B cell (primary cell): ENCODE data around the gene NPR3.
"Not testable (repeated sequence)": the region's sequence is repeated elsewhere in the genome, so short reads cannot be mapped to it uniquely, and the experiment has no call there.

Source experiments
- EZH2 ChIP-seq: IDR thresholded peaks from 2 replicates; pipeline ENCODE4 v1.6.1; 2012; ENCODE audit warnings: borderline replicate concordance, low read depth, mild to moderate bottlenecking, moderate library complexity, low read length; ENCODE audit not compliant: insufficient read depth, poor library complexity, severe bottlenecking
- TF ChIP-seq, protein P1 (sequence below): fragments of 200-600 bp; IDR thresholded peaks from one replicate; pipeline ENCODE4 v1.8.0; 2022; ENCODE audit warnings: antibody characterized with exemption, mild to moderate bottlenecking

DNA sequence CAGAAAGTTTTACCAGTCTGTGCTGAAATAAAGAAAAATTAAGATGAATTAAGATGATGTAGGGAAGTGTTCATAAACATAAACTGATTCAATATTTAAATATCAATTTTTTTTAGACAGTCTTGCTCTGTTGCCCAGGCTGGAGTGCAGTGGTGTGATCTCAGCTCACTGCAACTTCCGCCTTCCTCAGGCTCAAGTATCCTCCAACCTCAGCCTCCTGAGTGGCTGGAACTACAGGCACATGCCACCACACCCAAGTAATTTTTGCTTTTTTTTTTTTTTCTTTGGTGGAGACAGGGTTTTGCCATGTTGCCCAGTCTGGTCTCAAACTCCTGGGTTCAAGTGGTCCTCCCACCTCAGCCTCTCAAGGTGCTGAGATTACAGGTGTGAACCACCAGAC lies 94.3 kb downstream of the NPR3 start:
- TF ChIP-seq, protein P1, sequence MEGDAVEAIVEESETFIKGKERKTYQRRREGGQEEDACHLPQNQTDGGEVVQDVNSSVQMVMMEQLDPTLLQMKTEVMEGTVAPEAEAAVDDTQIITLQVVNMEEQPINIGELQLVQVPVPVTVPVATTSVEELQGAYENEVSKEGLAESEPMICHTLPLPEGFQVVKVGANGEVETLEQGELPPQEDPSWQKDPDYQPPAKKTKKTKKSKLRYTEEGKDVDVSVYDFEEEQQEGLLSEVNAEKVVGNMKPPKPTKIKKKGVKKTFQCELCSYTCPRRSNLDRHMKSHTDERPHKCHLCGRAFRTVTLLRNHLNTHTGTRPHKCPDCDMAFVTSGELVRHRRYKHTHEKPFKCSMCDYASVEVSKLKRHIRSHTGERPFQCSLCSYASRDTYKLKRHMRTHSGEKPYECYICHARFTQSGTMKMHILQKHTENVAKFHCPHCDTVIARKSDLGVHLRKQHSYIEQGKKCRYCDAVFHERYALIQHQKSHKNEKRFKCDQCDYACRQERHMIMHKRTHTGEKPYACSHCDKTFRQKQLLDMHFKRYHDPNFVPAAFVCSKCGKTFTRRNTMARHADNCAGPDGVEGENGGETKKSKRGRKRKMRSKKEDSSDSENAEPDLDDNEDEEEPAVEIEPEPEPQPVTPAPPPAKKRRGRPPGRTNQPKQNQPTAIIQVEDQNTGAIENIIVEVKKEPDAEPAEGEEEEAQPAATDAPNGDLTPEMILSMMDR, result not testable (repeated sequence)
- not testable (repeated sequence) for TF ChIP-seq EZH2
